HG03139 (cell line): Measurements from ENCODE around the gene PAK1IP1.
A peak's percentile ranks its signal among the peaks of the same experiment; 100 is the strongest.
"Not testable (repeated sequence)": the region's sequence is repeated elsewhere in the genome, so short reads cannot be mapped to it uniquely, and the experiment has no call there.

Experiments
- ATAC-seq: cut with Tn5 transposase; IDR thresholded peaks from one replicate; pipeline ENCODE4 v1.9.1; 2021; ENCODE audit not compliant: unreplicated experiment

Gene PAK1IP1

GRCh38 chr6:10694302-10695085 is at the start of gene PAK1IP1, which contains the start of gene C6orf52:
TSS of gene PAK1IP1 (plus strand) at chr6:10694972. CDS start at chr6:10694986, 14 bp downstream.
TSS of gene C6orf52 (minus strand) at chr6:10694616. CDS start at chr6:10687550, 7,066 bp downstream.
- peak; percentile 98 for ATAC-seq

GRCh38 chr6:10655508-10656055 is 39.2 kb upstream of the PAK1IP1 start:
- ATAC-seq, result no peak

GRCh38 chr6:10658910-10659698 is 35.7 kb upstream of the PAK1IP1 start:
- ATAC-seq, result no peak

- ATAC-seq, result no peak
These were observed 34.9 kb upstream of the PAK1IP1 start for GRCh38 chr6:10659699-10660348.

GRCh38 chr6:10660431-10661191 is 34.2 kb upstream of the PAK1IP1 start:
- ATAC-seq, result not testable (repeated sequence)

GRCh38 chr6:10662207-10662606 is 32.6 kb upstream of the PAK1IP1 start:
- ATAC-seq, result no peak

- no peak for ATAC-seq
These were observed 32.0 kb upstream of the PAK1IP1 start for GRCh38 chr6:10662742-10663141.

- ATAC-seq, result not testable (repeated sequence)
These were observed 29.2 kb upstream of the PAK1IP1 start for GRCh38 chr6:10665595-10665994.

GRCh38 chr6:10668126-10668917 is 26.4 kb upstream of the PAK1IP1 start:
- no peak for ATAC-seq

- no peak for ATAC-seq
These were observed 18.4 kb upstream of the PAK1IP1 start for GRCh38 chr6:10676403-10676802.

- ATAC-seq, result no peak
These were observed 16.3 kb upstream of the PAK1IP1 start for GRCh38 chr6:10678456-10678855.

GRCh38 chr6:10681795-10682194 is 13.0 kb upstream of the PAK1IP1 start:
- ATAC-seq, result no peak

GRCh38 chr6:10682355-10682988 is 12.3 kb upstream of the PAK1IP1 start:
- ATAC-seq, result no peak

GRCh38 chr6:10684618-10685017 is 10.2 kb upstream of the PAK1IP1 start:
- no peak for ATAC-seq

GRCh38 chr6:10685092-10685915 is 9.5 kb upstream of the PAK1IP1 start:
- no peak for ATAC-seq

GRCh38 chr6:10686901-10687300 is 7.9 kb upstream of the PAK1IP1 start:
- no peak for ATAC-seq

- no peak for ATAC-seq
These were observed 7.2 kb upstream of the PAK1IP1 start for GRCh38 chr6:10687582-10687981.
